Adrenal gland (tissue), 5 donors: Measurements from ENCODE around the gene RNASE8.

Experiments
- POLR2A ChIP-seq, 2 donors: fragments of 450-650 bp; IDR thresholded peaks; one replicate each; pipeline ENCODE4 v1.6.1; 2017; ENCODE audit warnings: antibody characterized with exemption in 2 of 2, mild to moderate bottlenecking in 2 of 2, moderate library complexity in 1 of 2
- TF ChIP-seq, protein P1 (sequence below), 6 experiments: fragments of 450-650 bp in 4 of 6; fragments of 200-600 bp in 2 of 6; sonication (generic) in 1 of 6; IDR thresholded peaks; 1 replicate in 5 of 6; 2 replicates in 1 of 6; pipeline versions ENCODE4 v1.5.1 to v1.8.0; 2016 to 2021; ENCODE audit warnings: antibody characterized with exemption in 6 of 6, mild to moderate bottlenecking in 2 of 6, moderate library complexity in 1 of 6
- donor health status: DM: no; HTN: no; CAD: no.

- TF ChIP-seq, protein P1, sequence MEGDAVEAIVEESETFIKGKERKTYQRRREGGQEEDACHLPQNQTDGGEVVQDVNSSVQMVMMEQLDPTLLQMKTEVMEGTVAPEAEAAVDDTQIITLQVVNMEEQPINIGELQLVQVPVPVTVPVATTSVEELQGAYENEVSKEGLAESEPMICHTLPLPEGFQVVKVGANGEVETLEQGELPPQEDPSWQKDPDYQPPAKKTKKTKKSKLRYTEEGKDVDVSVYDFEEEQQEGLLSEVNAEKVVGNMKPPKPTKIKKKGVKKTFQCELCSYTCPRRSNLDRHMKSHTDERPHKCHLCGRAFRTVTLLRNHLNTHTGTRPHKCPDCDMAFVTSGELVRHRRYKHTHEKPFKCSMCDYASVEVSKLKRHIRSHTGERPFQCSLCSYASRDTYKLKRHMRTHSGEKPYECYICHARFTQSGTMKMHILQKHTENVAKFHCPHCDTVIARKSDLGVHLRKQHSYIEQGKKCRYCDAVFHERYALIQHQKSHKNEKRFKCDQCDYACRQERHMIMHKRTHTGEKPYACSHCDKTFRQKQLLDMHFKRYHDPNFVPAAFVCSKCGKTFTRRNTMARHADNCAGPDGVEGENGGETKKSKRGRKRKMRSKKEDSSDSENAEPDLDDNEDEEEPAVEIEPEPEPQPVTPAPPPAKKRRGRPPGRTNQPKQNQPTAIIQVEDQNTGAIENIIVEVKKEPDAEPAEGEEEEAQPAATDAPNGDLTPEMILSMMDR (IDR thresholded peaks at IDR 0.05) = no peak
- TF ChIP-seq POLR2A (IDR thresholded peaks at IDR 0.05) = peak; percentile 60 to 77
Measured at GRCh38 chr14:21070083-21070609, 12.5 kb downstream of the RNASE8 start, which contains the start of gene ARHGEF40.
